Measurements from ENCODE around the gene NXPE2. TPM values are rescaled to one million over a fixed set of nuclear protein-coding genes. Genes with fewer than 3 reads are reported as not detected.

Gene NXPE2
- total RNA-seq, 1 experiment from 2014 or later = not detected

GRCh38 chr11:114666760-114667159 lies 11.6 kb upstream of the NXPE2 start:
- intact Hi-C loops (cut with micrococcal nuclease; ENCODE audit: unreplicated experiment) = no loop called here
- Histone ChIP-seq H3K79me2 (ENCODE audit: low read depth) (no peaks in the 10 kb centered on the region), H3K4me2 (no peak overlapping the region), H3K9me2 (ENCODE audit: insufficient read depth) (no peaks in the 10 kb centered on the region), H2AFZ (no peak overlapping the region), H4K20me1 (ENCODE audit: insufficient read depth) (no peaks in the 10 kb centered on the region), H3K27ac (no peak overlapping the region), H3K9me3 (ENCODE audit: insufficient read depth, low read depth) (no peaks in the 10 kb centered on the region), H3F3A (ENCODE audit: insufficient read depth, low read depth) (no peaks in the 10 kb centered on the region), H3K27me3 (ENCODE audit: insufficient read depth, low read depth) (no peaks in the 10 kb centered on the region), H3K36me3 (ENCODE audit: low read depth) (no peaks in the 10 kb centered on the region), H3K4me1 (replicated peaks; ENCODE audit: insufficient read depth) (no peaks in the 10 kb centered on the region), H3K4me3 (no peak overlapping the region)
- ChIA-PET CTCF (no interaction called here), POLR2A (ENCODE audit: unreplicated experiment) (no interaction called here)
- no TSS peak for BruUV-seq (replicated peaks)
- no peak for DNase-seq
- TF ChIP-seq CTCF (conservative IDR thresholded peaks at IDR 0.05) (no peak), EZH2 (IDR thresholded peaks at IDR 0.05; ENCODE audit: low read depth) (no peak)

GRCh38 chr11:114668109-114668508 lies 10.2 kb upstream of the NXPE2 start:
- POLR2A ChIA-PET (ENCODE audit: unreplicated experiment) = no interaction called here
- no peaks in the 10 kb centered on the region for H3K36me3 ChIP-seq (ENCODE audit: low read depth)

GRCh38 chr11:114673661-114674060 lies 4.7 kb upstream of the NXPE2 start:
- no peak overlapping the region for H3K4me3 ChIP-seq
- H3K27ac ChIP-seq = no peak overlapping the region
- no peak overlapping the region for H3K4me2 ChIP-seq
- no peaks in the 10 kb centered on the region for H3K9me3 ChIP-seq (ENCODE audit: insufficient read depth, low read depth)
- no peak for TF ChIP-seq CTCF (conservative IDR thresholded peaks at IDR 0.05)
- no peak for TF ChIP-seq EZH2 (IDR thresholded peaks at IDR 0.05; ENCODE audit: low read depth)
- H3F3A ChIP-seq (ENCODE audit: insufficient read depth, low read depth) = no peaks in the 10 kb centered on the region
- no peak for DNase-seq
- no peaks in the 10 kb centered on the region for H3K79me2 ChIP-seq (ENCODE audit: low read depth)
- no peaks in the 10 kb centered on the region for H3K36me3 ChIP-seq (ENCODE audit: low read depth)
- no peaks in the 10 kb centered on the region for H3K4me1 ChIP-seq (replicated peaks; ENCODE audit: insufficient read depth)
- intact Hi-C loops (cut with micrococcal nuclease; ENCODE audit: unreplicated experiment) = no loop called here
- CTCF ChIA-PET = no interaction called here
- POLR2A ChIA-PET (ENCODE audit: unreplicated experiment) = no interaction called here
- no peaks in the 10 kb centered on the region for H3K27me3 ChIP-seq (ENCODE audit: insufficient read depth, low read depth)
- H3K9me2 ChIP-seq (ENCODE audit: insufficient read depth) = no peaks in the 10 kb centered on the region
- no peak overlapping the region for H2AFZ ChIP-seq
- H4K20me1 ChIP-seq (ENCODE audit: insufficient read depth) = no peaks in the 10 kb centered on the region
- BruUV-seq (replicated peaks) = no TSS peak

More at GRCh38 chr11:114668109-114668508, 10.2 kb upstream of the NXPE2 start:
- no peak for DNase-seq
- H3K4me2 ChIP-seq = no peak overlapping the region
- no peaks in the 10 kb centered on the region for H3F3A ChIP-seq (ENCODE audit: insufficient read depth, low read depth)
- TF ChIP-seq CTCF (conservative IDR thresholded peaks at IDR 0.05) (no peak), EZH2 (IDR thresholded peaks at IDR 0.05; ENCODE audit: low read depth) (no peak)
- no TSS peak for BruUV-seq (replicated peaks)
- no peaks in the 10 kb centered on the region for H3K9me3 ChIP-seq (ENCODE audit: insufficient read depth, low read depth)
- H4K20me1 ChIP-seq (ENCODE audit: insufficient read depth) = no peaks in the 10 kb centered on the region
- H3K4me1 ChIP-seq (replicated peaks; ENCODE audit: insufficient read depth) = no peaks in the 10 kb centered on the region
- intact Hi-C loops (cut with micrococcal nuclease; ENCODE audit: unreplicated experiment) = no loop called here
- H3K27me3 ChIP-seq (ENCODE audit: insufficient read depth, low read depth) = no peaks in the 10 kb centered on the region
- no peak overlapping the region for H2AFZ ChIP-seq
- CTCF ChIA-PET = no interaction called here
- no peaks in the 10 kb centered on the region for H3K9me2 ChIP-seq (ENCODE audit: insufficient read depth)
- no peaks in the 10 kb centered on the region for H3K79me2 ChIP-seq (ENCODE audit: low read depth)
- no peak overlapping the region for H3K4me3 ChIP-seq
- H3K27ac ChIP-seq = no peak overlapping the region

All from PC-9 (cell line).